Testis (tissue), 2 donors: ENCODE results near the gene WDR49.

Experiments
- POLR2A ChIP-seq: fragments of 450-650 bp; IDR thresholded peaks from one replicate; pipeline ENCODE4 v1.6.1; 2017; ENCODE audit warnings: antibody characterized with exemption, mild to moderate bottlenecking, moderate library complexity
- TF ChIP-seq, protein P1 (sequence below), 3 experiments: fragments of 450-650 bp in 2 of 3; fragments of 200-600 bp in 1 of 3; sonication (generic) in 1 of 3; IDR thresholded peaks; one replicate each; pipeline ENCODE4 v1.5.1; 2016 to 2019; ENCODE audit warnings: antibody characterized with exemption in 3 of 3, mild to moderate bottlenecking in 2 of 3, moderate library complexity in 1 of 3

- no peak for TF ChIP-seq POLR2A
- TF ChIP-seq, protein P1, sequence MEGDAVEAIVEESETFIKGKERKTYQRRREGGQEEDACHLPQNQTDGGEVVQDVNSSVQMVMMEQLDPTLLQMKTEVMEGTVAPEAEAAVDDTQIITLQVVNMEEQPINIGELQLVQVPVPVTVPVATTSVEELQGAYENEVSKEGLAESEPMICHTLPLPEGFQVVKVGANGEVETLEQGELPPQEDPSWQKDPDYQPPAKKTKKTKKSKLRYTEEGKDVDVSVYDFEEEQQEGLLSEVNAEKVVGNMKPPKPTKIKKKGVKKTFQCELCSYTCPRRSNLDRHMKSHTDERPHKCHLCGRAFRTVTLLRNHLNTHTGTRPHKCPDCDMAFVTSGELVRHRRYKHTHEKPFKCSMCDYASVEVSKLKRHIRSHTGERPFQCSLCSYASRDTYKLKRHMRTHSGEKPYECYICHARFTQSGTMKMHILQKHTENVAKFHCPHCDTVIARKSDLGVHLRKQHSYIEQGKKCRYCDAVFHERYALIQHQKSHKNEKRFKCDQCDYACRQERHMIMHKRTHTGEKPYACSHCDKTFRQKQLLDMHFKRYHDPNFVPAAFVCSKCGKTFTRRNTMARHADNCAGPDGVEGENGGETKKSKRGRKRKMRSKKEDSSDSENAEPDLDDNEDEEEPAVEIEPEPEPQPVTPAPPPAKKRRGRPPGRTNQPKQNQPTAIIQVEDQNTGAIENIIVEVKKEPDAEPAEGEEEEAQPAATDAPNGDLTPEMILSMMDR (IDR thresholded peaks at IDR 0.05): no peak
Observed at GRCh38 chr3:167466966-167467365, 186.8 kb downstream of the WDR49 start.
